Measurements from ENCODE around the gene GAGE12E. TPM values are rescaled to one million over a fixed set of nuclear protein-coding genes. Genes with fewer than 3 reads are reported as not detected.

The GAGE12E gene
- total RNA-seq = not detected in 2 replicates

GRCh38 chrX:49550989-49551388, at the start of gene GAGE12E:
GAGE12E (plus strand) TSS chrX:49551289; CDS start chrX:49552444, 1,155 bp downstream.

DNA sequence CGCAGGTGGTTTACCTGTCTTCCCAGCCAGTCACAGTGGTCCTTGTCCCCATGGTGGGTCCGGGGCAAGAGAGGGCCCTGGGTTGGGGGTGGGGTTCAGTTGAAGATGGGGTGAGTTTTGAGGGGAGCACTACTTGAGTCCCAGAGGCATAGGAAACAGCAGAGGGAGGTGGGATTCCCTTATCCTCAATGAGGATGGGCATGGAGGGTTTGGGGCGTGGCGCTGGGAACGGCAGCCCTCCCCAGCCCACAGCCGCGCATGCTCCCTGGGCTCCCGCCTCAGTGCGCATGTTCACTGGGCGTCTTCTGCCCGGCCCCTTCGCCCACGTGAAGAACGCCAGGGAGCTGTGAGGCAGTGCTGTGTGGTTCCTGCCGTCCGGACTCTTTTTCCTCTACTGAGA, 19.2 kb upstream of the GAGE12E start, which contains the start of gene GAGE12C:
Gene GAGE12C (plus strand): TSS at position 301 of the 400 bp plus-strand sequence. CDS start 1,155 bp downstream, outside the sequence.

DNA sequence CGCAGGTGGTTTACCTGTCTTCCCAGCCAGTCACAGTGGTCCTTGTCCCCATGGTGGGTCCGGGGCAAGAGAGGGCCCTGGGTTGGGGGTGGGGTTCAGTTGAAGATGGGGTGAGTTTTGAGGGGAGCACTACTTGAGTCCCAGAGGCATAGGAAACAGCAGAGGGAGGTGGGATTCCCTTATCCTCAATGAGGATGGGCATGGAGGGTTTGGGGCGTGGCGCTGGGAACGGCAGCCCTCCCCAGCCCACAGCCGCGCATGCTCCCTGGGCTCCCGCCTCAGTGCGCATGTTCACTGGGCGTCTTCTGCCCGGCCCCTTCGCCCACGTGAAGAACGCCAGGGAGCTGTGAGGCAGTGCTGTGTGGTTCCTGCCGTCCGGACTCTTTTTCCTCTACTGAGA, 9.7 kb upstream of the GAGE12E start, which contains the start of gene GAGE12D:
Gene GAGE12D (plus strand): TSS at position 301 of the 400 bp plus-strand sequence. CDS start 1,155 bp downstream, outside the sequence.

GRCh38 chrX:49560542-49560941, 9.5 kb downstream of the GAGE12E start, which contains the start of gene GAGE12F:
GAGE12F (plus strand) TSS chrX:49560842; CDS start chrX:49561997, 1,155 bp downstream.

DNA sequence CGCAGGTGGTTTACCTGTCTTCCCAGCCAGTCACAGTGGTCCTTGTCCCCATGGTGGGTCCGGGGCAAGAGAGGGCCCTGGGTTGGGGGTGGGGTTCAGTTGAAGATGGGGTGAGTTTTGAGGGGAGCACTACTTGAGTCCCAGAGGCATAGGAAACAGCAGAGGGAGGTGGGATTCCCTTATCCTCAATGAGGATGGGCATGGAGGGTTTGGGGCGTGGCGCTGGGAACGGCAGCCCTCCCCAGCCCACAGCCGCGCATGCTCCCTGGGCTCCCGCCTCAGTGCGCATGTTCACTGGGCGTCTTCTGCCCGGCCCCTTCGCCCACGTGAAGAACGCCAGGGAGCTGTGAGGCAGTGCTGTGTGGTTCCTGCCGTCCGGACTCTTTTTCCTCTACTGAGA, 19.0 kb downstream of the GAGE12E start, which contains the start of gene GAGE12G:
Gene GAGE12G (plus strand): TSS at position 301 of the 400 bp plus-strand sequence. CDS start 1,155 bp downstream, outside the sequence.

GRCh38 chrX:49579649-49580048, 28.6 kb downstream of the GAGE12E start, which contains the start of gene GAGE12H:
GAGE12H (plus strand) TSS chrX:49579949; CDS start chrX:49581104, 1,155 bp downstream.

GRCh38 chrX:49589196-49589595, 38.1 kb downstream of the GAGE12E start, which contains the start of gene GAGE2A:
GAGE2A (plus strand) TSS chrX:49589496; CDS start chrX:49590651, 1,155 bp downstream.

DNA sequence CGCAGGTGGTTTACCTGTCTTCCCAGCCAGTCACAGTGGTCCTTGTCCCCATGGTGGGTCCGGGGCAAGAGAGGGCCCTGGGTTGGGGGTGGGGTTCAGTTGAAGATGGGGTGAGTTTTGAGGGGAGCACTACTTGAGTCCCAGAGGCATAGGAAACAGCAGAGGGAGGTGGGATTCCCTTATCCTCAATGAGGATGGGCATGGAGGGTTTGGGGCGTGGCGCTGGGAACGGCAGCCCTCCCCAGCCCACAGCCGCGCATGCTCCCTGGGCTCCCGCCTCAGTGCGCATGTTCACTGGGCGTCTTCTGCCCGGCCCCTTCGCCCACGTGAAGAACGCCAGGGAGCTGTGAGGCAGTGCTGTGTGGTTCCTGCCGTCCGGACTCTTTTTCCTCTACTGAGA, 47.6 kb downstream of the GAGE12E start, which contains the start of gene GAGE1:
Gene GAGE1 (plus strand): TSS at position 301 of the 400 bp plus-strand sequence. CDS start 1,155 bp downstream, outside the sequence.

Other genes starting within 250 kb of the GAGE12E start
- not detected in 2 replicates for gene GAGE10, start 247.6 kb upstream of the GAGE12E start, total RNA-seq
- not detected in 2 replicates for gene GAGE12J, start 229.3 kb upstream of the GAGE12E start, total RNA-seq
- gene GAGE13, start 219.7 kb upstream of the GAGE12E start, total RNA-seq = not detected in 2 replicates
- not detected in 2 replicates for gene GAGE12C, start 19.1 kb upstream of the GAGE12E start, total RNA-seq
- not detected in 2 replicates for gene GAGE12D, start 9.6 kb upstream of the GAGE12E start, total RNA-seq
- gene GAGE12F, start 9.6 kb downstream of the GAGE12E start, total RNA-seq = not detected in 2 replicates
- gene GAGE12G, start 19.1 kb downstream of the GAGE12E start, total RNA-seq = not detected in 2 replicates
- not detected in 2 replicates for gene GAGE12H, start 28.7 kb downstream of the GAGE12E start, total RNA-seq
- gene GAGE2A, start 38.2 kb downstream of the GAGE12E start, total RNA-seq = not detected in 2 replicates
- not detected in 2 replicates for gene GAGE1, start 47.7 kb downstream of the GAGE12E start, total RNA-seq
- not detected in 2 replicates for gene PAGE1, start 144.7 kb downstream of the GAGE12E start, total RNA-seq

Measured in uterine smooth muscle cell (primary cell).